ENCODE data around the gene MACF1. TPM values are rescaled to one million over a fixed set of nuclear protein-coding genes. Genes with fewer than 3 reads are reported as not detected.

Gene MACF1
- total and polyA plus RNA-seq, 2 of the 13 experiments (the other 11 are each of a cell fraction or from before 2014, with no cell fraction given), result 36.7 to 65.4 TPM

GRCh38 chr1:39472826-39473225 is 268.3 kb downstream of the MACF1 start (continued):
- no peak for TF ChIP-seq DZIP1 (CRISPR knock-in tag; IDR thresholded peaks at IDR 0.05)
- TF ChIP-seq HNRNPLL (IDR thresholded peaks at IDR 0.05; ENCODE audit: low read depth, low read length, poor library complexity, severe bottlenecking), result no peak
- TF ChIP-seq ZNF546 (CRISPR knock-in tag; conservative IDR thresholded peaks at IDR 0.05), result no peak
- TF ChIP-seq ZNF83 (CRISPR knock-in tag; IDR thresholded peaks at IDR 0.05; ENCODE audit: borderline replicate concordance), result no peak
- no peak for TF ChIP-seq ATF4 (CRISPR knock-in tag; IDR thresholded peaks at IDR 0.05)
- no peak for TF ChIP-seq NFE2L1 (CRISPR knock-in tag; IDR thresholded peaks at IDR 0.05; ENCODE audit: borderline replicate concordance)
- no peak for TF ChIP-seq POLR2G (IDR thresholded peaks at IDR 0.05; ENCODE audit: low read depth, low read length)
- TF ChIP-seq HBP1 (CRISPR knock-in tag; IDR thresholded peaks at IDR 0.05; ENCODE audit: low read depth), result no peak
- no peak for TF ChIP-seq ZNF230 (CRISPR knock-in tag; IDR thresholded peaks at IDR 0.05)

Data from HepG2 (cell line).